CD4-positive, alpha-beta T cell treated with Interleukin-10 for 1 hour (primary cell): ENCODE measurements around the gene TNK1.

ENCODE experiments used
- DNase-seq: peaks from one replicate; pipeline ENCODE4 v3.0.0-alpha.2; 2020

TNK1 gene

DNA sequence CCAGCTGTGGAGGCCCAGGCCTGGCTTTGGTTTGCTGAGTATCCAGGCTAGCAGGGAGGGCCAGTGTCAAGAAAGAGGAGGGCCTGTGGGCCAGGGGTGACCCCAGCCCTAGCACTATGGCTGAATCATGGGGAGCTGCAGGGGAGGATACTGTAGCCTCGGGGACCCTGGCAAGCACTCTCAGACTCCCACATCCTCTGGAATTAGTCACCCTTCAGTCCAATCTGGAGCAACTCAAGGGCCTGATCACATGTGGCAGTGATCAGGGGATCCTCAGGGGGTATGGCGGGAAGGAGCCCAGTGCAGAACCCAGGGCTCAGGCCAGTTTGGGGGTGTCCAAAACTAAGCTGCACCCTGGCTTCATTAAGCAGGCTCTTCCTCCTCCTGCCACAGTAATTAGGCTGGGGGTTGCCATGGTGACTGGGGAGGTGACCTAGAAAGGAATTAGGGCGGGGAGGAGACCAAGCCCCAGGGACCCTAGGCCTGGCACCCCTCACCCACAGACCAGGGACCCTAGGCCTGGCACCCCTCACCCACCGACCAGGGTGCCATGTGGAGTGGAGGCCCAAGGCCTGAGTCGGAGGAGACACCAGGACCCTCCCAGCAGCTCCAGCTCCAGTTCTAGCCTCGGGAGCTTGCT, 32.6 kb downstream of the TNK1 start:
- no peak for DNase-seq

GRCh38 chr17:7414837-7415236, 33.9 kb downstream of the TNK1 start:
- DNase-seq: no peak

DNA sequence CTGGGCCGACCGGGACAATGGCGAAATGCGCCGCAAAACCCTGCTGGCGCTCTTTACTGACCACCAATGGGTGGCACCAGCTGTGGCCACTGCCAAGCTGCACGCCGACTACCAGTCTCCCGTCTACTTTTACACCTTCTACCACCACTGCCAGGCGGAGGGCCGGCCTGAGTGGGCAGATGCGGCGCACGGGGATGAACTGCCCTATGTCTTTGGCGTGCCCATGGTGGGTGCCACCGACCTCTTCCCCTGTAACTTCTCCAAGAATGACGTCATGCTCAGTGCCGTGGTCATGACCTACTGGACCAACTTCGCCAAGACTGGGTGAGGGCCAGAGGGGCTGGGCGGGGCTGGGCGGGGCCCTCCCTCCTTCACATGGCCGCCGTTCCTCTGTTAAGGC, 34.9 kb downstream of the TNK1 start:
- no peak for DNase-seq

GRCh38 chr17:7416323-7416722, 35.4 kb downstream of the TNK1 start:
- no peak for DNase-seq

DNA sequence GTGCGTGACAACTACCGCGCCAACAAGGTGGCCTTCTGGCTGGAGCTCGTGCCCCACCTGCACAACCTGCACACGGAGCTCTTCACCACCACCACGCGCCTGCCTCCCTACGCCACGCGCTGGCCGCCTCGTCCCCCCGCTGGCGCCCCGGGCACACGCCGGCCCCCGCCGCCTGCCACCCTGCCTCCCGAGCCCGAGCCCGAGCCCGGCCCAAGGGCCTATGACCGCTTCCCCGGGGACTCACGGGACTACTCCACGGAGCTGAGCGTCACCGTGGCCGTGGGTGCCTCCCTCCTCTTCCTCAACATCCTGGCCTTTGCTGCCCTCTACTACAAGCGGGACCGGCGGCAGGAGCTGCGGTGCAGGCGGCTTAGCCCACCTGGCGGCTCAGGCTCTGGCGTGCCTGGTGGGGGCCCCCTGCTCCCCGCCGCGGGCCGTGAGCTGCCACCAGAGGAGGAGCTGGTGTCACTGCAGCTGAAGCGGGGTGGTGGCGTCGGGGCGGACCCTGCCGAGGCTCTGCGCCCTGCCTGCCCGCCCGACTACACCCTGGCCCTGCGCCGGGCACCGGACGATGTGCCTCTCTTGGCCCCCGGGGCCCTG, 36.3 kb downstream of the TNK1 start:
- DNase-seq: no peak

- no peak for DNase-seq
Observed at GRCh38 chr17:7418472-7419152, 37.7 kb downstream of the TNK1 start.

- no peak for DNase-seq
Observed at GRCh38 chr17:7419819-7420610, 39.1 kb downstream of the TNK1 start, which contains the start of gene SPEM1. Gene SPEM1 (plus strand): TSS chr17:7420324. CDS start chr17:7420385, 61 bp downstream.

GRCh38 chr17:7421186-7421585, 40.3 kb downstream of the TNK1 start:
- DNase-seq: no peak

- DNase-seq: no peak
Observed at GRCh38 chr17:7423679-7424078, 42.8 kb downstream of the TNK1 start.

DNA sequence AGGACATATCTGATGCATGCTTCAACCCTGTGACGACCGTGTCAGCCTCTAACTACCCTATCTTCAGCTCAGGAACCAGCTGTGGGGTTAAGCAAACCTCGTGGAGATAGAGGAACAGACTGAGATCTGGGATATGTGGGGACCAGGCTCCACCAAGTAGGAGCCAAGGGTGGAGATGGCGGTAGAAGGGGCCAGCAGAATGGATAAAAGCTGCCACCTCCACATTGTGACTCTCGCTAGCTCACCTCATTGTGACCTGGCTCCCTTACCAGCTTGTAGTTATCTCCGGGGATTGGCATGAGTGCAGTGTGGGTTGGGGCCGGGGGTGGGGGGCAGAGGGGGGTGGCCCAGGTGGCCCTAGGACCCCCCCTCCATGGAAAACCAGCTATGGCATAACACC, 44.4 kb downstream of the TNK1 start, which contains the start of gene SPEM2:
TSS of gene SPEM2 (plus strand) at position 301 of the 400 bp plus-strand sequence. CDS start at position 374, 73 bp downstream.
- no peak for DNase-seq

DNA sequence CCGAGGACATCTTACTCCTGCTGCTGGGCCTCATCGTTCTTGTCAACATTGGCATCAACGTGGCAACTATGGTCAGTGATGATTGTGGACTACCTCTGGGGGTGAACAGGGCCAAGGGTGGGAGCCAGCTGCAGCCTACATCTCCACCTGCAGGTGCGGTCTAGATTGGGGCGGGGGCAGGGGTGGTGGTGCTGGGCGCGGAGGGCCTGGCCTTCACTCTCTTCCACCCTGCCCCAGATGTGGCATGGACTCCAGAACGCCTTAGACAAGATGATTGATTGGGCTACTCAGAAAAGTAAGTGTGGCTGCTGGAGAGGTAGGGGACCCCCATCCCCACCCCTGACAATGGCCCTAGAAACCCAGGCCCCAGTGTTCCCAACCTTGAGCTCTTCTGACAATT, 44.9 kb downstream of the TNK1 start:
- no peak for DNase-seq

GRCh38 chr17:7426203-7426863, 45.4 kb downstream of the TNK1 start:
- no peak for DNase-seq

DNA sequence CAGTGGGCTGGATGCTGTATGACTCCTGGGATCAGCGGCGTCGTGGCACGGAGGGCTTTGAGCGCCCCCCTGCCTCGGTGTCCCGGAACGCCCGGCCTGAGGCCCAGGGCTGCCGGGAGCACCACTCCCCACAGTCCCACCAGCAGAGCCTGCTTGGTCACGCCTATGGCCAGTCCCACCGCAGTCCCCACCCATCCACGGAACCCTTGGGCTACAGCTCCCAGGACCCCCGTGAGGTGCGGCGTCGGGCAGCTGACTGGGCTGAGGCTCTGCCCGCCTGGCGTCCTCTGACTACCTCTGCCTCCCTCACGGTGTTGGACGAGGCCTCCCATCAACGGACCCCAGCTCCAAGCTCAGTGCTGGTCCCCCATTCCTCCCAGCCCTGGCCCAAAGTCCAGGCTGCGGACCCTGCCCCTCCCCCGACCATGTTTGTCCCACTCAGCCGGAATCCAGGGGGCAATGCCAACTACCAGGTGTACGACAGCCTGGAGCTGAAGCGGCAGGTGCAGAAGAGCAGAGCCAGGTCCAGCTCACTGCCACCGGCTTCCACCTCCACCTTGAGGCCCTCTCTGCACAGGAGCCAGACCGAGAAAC, 46.1 kb downstream of the TNK1 start:
- no peak for DNase-seq

- DNase-seq: no peak
Observed at GRCh38 chr17:7427549-7427948, 46.7 kb downstream of the TNK1 start.

DNA sequence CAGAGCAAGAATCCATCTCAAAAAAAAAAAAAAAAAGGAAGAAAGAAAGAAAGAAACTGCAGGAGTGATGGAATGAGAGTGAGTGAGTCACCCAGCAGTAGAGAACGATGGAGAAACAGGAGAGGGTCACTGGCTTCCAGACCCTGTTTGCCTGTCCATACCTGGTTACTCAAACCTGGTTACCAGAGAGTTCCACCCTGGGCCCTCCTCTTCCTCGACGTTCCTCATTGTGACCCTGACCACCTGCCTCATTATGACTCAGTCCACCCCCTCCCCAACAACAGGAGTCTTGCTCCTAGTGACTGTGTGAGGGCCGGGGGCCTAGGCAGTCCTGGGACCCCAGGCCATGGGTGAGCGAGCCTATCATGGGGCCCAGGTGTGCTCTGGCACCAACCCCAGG, 47.7 kb downstream of the TNK1 start, which contains the start of gene SPEM3:
TSS of gene SPEM3 (plus strand) at position 301 of the 400 bp plus-strand sequence. CDS start at position 347, 46 bp downstream.
- DNase-seq: no peak

- DNase-seq: no peak
Observed at GRCh38 chr17:7429722-7430121, 48.8 kb downstream of the TNK1 start.

GRCh38 chr17:7431231-7431630, 50.3 kb downstream of the TNK1 start:
- no peak for DNase-seq

GRCh38 chr17:7432296-7432695, 51.4 kb downstream of the TNK1 start:
- DNase-seq: no peak

GRCh38 chr17:7435676-7436555, 55.0 kb downstream of the TNK1 start:
- no peak for DNase-seq

DNA sequence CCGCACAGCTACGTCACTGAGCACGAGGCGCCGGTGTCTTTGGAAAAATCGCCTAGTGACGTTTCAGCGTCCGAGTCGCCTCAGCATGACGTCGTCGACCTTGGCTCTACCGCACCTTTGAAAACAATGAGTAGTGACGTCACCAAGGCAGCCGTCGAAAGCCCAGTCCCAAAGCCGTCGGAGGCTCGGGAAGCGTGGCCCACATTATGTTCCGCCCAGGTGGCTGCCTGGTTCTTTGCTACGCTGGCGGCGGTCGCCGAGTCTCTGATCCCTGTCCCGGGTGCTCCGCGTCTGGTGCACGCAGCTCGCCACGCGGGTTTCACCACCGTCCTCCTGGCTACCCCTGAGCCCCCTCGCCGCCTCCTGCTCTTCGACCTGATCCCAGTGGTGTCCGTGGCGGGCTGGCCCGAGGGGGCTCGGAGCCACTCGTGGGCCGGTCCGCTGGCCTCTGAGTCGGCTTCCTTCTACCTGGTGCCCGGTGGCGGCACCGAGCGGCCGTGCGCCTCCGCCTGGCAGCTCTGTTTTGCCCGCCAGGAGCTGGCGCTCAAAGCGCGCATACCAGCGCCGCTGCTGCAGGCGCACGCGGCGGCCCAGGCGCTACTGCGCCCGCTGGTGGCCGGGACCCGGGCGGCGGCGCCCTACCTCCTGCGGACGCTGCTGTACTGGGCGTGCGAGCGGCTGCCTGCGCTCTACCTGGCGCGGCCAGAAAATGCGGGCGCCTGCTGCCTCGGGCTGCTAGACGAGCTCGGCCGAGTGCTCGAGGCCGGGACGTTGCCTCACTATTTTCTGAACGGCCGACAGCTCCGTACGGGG, 55.9 kb downstream of the TNK1 start:
- peak; percentile 86 for DNase-seq
